Mesenchymal stem cell (in vitro differentiated cells and primary cell): ENCODE measurements around the gene NFIL3.

ENCODE experiments used
- DNase-seq: peaks from one replicate; pipeline ENCODE4 v3.0.0-alpha.2; 2013
- H2AFZ ChIP-seq: one replicate; pipeline ENCODE4 v1.6.1; 2013; ENCODE audit warnings: low read depth, mild to moderate bottlenecking, control low read depth, inconsistent platforms, low read length, moderate library complexity
- H2AK5ac ChIP-seq: 2 replicates; pipeline ENCODE4 v1.6.1; 2013; ENCODE audit warnings: low read length, moderate library complexity, mild to moderate bottlenecking, inconsistent platforms; ENCODE audit not compliant: severe bottlenecking
- H2BK120ac ChIP-seq: one replicate; pipeline ENCODE4 v1.6.1; 2013; ENCODE audit warnings: low read depth, mild to moderate bottlenecking, inconsistent platforms, low read length, moderate library complexity
- H2BK12ac ChIP-seq, 2 experiments: one replicate each; pipeline ENCODE4 v1.6.1; 2013; ENCODE audit warnings: inconsistent platforms in 2 of 2, low read length in 2 of 2, mild to moderate bottlenecking in 2 of 2, moderate library complexity in 2 of 2, control low read depth in 1 of 2
- H2BK15ac ChIP-seq: one replicate; pipeline ENCODE4 v1.6.1; 2013; ENCODE audit warnings: mild to moderate bottlenecking, low read depth, inconsistent platforms; ENCODE audit not compliant: poor library complexity, severe bottlenecking
- H2BK5ac ChIP-seq: 2 replicates; pipeline ENCODE4 v1.6.1; 2013; ENCODE audit warnings: low read depth, mild to moderate bottlenecking, low read length, control low read depth, inconsistent platforms; ENCODE audit not compliant: poor library complexity, severe bottlenecking
- H3K14ac ChIP-seq, 2 experiments: one replicate each; pipeline ENCODE4 v1.6.1; 2013; ENCODE audit warnings: inconsistent platforms in 2 of 2, low read length in 2 of 2, control low read depth in 1 of 2, mild to moderate bottlenecking in 1 of 2, moderate library complexity in 1 of 2
- H3K18ac ChIP-seq, 2 experiments: one replicate each; pipeline ENCODE4 v1.6.1; 2013; ENCODE audit warnings: inconsistent platforms in 2 of 2, low read length in 2 of 2, control low read depth in 1 of 2, low read depth in 1 of 2, mild to moderate bottlenecking in 1 of 2
- H3K23ac ChIP-seq, 2 experiments: one replicate each; pipeline ENCODE4 v1.6.1; 2013; ENCODE audit warnings: inconsistent platforms in 2 of 2, low read length in 2 of 2, mild to moderate bottlenecking in 2 of 2, moderate library complexity in 2 of 2, control low read depth in 1 of 2
- H3K27ac ChIP-seq: 2 replicates; pipeline ENCODE4 v1.5.1; 2013; ENCODE audit warnings: mild to moderate bottlenecking, moderate library complexity, low read length, control low read depth, inconsistent platforms; ENCODE audit not compliant: poor library complexity, severe bottlenecking
- H3K27me3 ChIP-seq, 2 experiments: 2 replicates each; pipeline versions ENCODE4 v1.6.1 to v1.7.0; 2013; ENCODE audit warnings: low read length in 2 of 2, mild to moderate bottlenecking in 2 of 2, moderate library complexity in 2 of 2, control low read depth in 1 of 2, inconsistent platforms in 1 of 2; ENCODE audit not compliant: control insufficient read depth in 1 of 2, insufficient read depth in 1 of 2
- H3K36me3 ChIP-seq, 2 experiments: 2 replicates each; pipeline versions ENCODE4 v1.6.1 to v1.7.0; 2013; ENCODE audit warnings: low read length in 2 of 2, control low read depth in 1 of 2, inconsistent platforms in 1 of 2, low read depth in 1 of 2, mild to moderate bottlenecking in 1 of 2; ENCODE audit not compliant: insufficient read depth in 2 of 2, control insufficient read depth in 1 of 2
- H3K4ac ChIP-seq, 2 experiments: one replicate each; pipeline ENCODE4 v1.6.1; 2013; ENCODE audit warnings: inconsistent platforms in 2 of 2, low read length in 2 of 2, mild to moderate bottlenecking in 2 of 2, moderate library complexity in 2 of 2, control low read depth in 1 of 2, low read depth in 1 of 2
- H3K4me1 ChIP-seq: 2 replicates; pipeline ENCODE4 v1.6.1; 2013; ENCODE audit warnings: low read depth, low read length, control low read depth; ENCODE audit not compliant: control insufficient read depth, insufficient read depth
- H3K4me2 ChIP-seq: 2 replicates; pipeline ENCODE4 v1.6.1; 2013; ENCODE audit warnings: low read length, mild to moderate bottlenecking, inconsistent platforms; ENCODE audit not compliant: poor library complexity, severe bottlenecking
- H3K4me3 ChIP-seq, 2 experiments: 2 replicates each; pipeline versions ENCODE4 v1.5.1 to v1.7.0; 2013; ENCODE audit warnings: low read length in 2 of 2, mild to moderate bottlenecking in 2 of 2, control low read depth in 1 of 2, low read depth in 1 of 2; ENCODE audit not compliant: insufficient read depth in 1 of 2
- H3K79me1 ChIP-seq: replicated peaks from 2 replicates; pipeline ENCODE4 v1.6.1; 2013; ENCODE audit warnings: mild to moderate bottlenecking, control low read depth, low read length, inconsistent platforms; ENCODE audit not compliant: poor library complexity, severe bottlenecking
- H3K9ac ChIP-seq: 2 replicates; pipeline ENCODE4 v1.7.0; 2013; ENCODE audit warnings: mild to moderate bottlenecking, low read length, moderate library complexity
- H3K9me3 ChIP-seq: 2 replicates; pipeline ENCODE4 v1.7.0; 2013; ENCODE audit warnings: mild to moderate bottlenecking, low read length; ENCODE audit not compliant: control insufficient read depth
- H4K8ac ChIP-seq: one replicate; pipeline ENCODE4 v1.6.1; 2013; ENCODE audit warnings: inconsistent platforms, mild to moderate bottlenecking, low read length, moderate library complexity
- H4K91ac ChIP-seq: one replicate; pipeline ENCODE4 v1.6.1; 2013; ENCODE audit warnings: mild to moderate bottlenecking, low read length, inconsistent platforms
- WGBS: methylation state at CpG from one replicate; pipeline ENCODE4 v1.1.7; 2013; ENCODE audit warnings: mixed read lengths; 5-methylcytosine and 5-hydroxymethylcytosine counted together

The NFIL3 gene

DNA sequence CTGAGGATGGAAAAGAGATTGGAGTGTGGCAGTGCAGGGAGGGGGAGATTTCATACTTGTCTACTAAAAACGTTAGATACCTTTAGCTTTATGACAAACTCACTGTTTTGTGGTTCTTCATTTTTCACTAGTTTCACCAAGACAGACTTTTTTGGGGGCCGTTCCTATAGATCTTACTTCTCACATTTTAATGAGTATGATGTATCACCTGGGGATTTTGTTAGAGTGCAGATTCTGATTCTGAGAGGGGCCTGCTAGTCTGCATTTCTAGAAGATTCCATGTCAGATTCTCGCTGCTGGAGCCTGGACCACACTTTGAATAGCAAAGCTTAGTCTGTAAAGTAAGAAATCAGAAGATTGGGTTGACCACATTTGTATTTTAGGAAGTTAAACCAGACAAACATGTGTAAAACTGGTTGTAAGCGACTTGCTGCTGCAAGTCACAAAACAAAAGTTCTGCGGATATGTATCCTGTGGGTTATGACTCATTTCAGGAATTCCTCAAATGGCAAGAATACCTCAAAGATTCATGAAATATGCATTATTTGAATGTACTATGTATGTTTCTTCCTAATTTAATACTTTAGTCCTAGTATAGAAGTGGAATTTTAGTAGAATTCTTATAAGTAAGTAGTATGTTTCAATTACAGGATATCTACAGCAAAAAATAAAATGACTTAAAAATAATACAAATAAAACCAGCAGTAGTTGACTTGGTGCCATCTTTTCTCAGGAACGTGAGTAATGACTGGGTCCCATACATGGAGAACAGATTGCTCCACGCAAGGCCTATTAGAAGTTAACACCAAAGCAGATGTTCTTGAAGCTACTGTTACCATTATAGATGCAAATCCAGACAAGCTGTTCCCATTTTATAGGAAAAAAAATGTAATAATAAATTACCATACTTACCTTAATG, 27.8 kb downstream of the NFIL3 start:
- H2BK120ac ChIP-seq, result peak overlapping the region; percentile 22
- H3K9me3 ChIP-seq, result no peaks in the 10 kb centered on the region
- DNase-seq, result peak; percentile 76
- H3K18ac ChIP-seq, result peak overlapping the region in 1 of 2 experiments; percentile 40
- peak overlapping the region in 1 of 2 experiments; percentile 59 for H3K4ac ChIP-seq
- H2BK15ac ChIP-seq, result no peak overlapping the region
- H3K4me2 ChIP-seq, result no peak overlapping the region
- H3K4me1 ChIP-seq, result peaks cover 2% of the 10 kb centered on the region
- no peak overlapping the region for H3K4me3 ChIP-seq
- no peaks in the 10 kb centered on the region for H3K36me3 ChIP-seq
- H3K27me3 ChIP-seq, result no peaks in the 10 kb centered on the region
- H2AFZ ChIP-seq, result no peak overlapping the region
- no peak overlapping the region for H3K23ac ChIP-seq
- no peaks in the 10 kb centered on the region for H3K79me1 ChIP-seq
- H3K14ac ChIP-seq, result no peak overlapping the region
- no peak overlapping the region for H2BK5ac ChIP-seq
- H4K91ac ChIP-seq, result no peak overlapping the region
- H4K8ac ChIP-seq, result no peak overlapping the region
- H2AK5ac ChIP-seq, result peak overlapping the region; percentile 49
- peak overlapping the region; percentile 63 for H3K27ac ChIP-seq
- no peak overlapping the region for H3K9ac ChIP-seq
- peak overlapping the region in 1 of 2 experiments; percentile 43 for H2BK12ac ChIP-seq
- WGBS, result 13% methylated on average over 3 of the region's 7 CpGs

GRCh38 chr9:91395106-91395552, 28.5 kb downstream of the NFIL3 start:
- peak; percentile 91 for DNase-seq
- Histone ChIP-seq H2BK15ac (no peak overlapping the region), H3K14ac (no peak overlapping the region), H2BK120ac (peak overlapping the region; percentile 22), H3K36me3 (no peaks in the 10 kb centered on the region), H3K9ac (no peak overlapping the region), H3K4me3 (no peak overlapping the region), H3K27me3 (no peaks in the 10 kb centered on the region), H4K91ac (no peak overlapping the region), H4K8ac (no peak overlapping the region), H3K23ac (no peak overlapping the region), H2AFZ (no peak overlapping the region), H2BK5ac (no peak overlapping the region), H3K4me1 (peaks cover 2% of the 10 kb centered on the region), H3K27ac (no peak overlapping the region), H3K79me1 (no peaks in the 10 kb centered on the region), H3K4ac (peak overlapping the region in 1 of 2 experiments; percentile 59), H3K4me2 (no peak overlapping the region), H3K18ac (peak overlapping the region in 1 of 2 experiments; percentile 40), H2BK12ac (peak overlapping the region in 1 of 2 experiments; percentile 43), H3K9me3 (no peaks in the 10 kb centered on the region), H2AK5ac (peak overlapping the region; percentile 49)
- WGBS, result 73% methylated on average over 3 of the region's 4 CpGs

- no peak overlapping the region for H3K14ac ChIP-seq
- WGBS, result 98% methylated on average over 4 of the region's 5 CpGs
- H2BK120ac ChIP-seq, result no peak overlapping the region
- H3K4me2 ChIP-seq, result no peak overlapping the region
- H3K9ac ChIP-seq, result no peak overlapping the region
- peaks cover 2% of the 10 kb centered on the region for H3K4me1 ChIP-seq
- H3K36me3 ChIP-seq, result no peaks in the 10 kb centered on the region
- no peak overlapping the region for H3K4ac ChIP-seq
- no peak overlapping the region for H2AFZ ChIP-seq
- H3K27me3 ChIP-seq, result no peaks in the 10 kb centered on the region
- H3K27ac ChIP-seq, result no peak overlapping the region
- no peak overlapping the region for H2BK12ac ChIP-seq
- no peaks in the 10 kb centered on the region for H3K79me1 ChIP-seq
- H3K18ac ChIP-seq, result no peak overlapping the region
- no peak overlapping the region for H2BK15ac ChIP-seq
- no peak overlapping the region for H4K8ac ChIP-seq
- no peak overlapping the region for H3K23ac ChIP-seq
- H4K91ac ChIP-seq, result no peak overlapping the region
- no peak overlapping the region for H2AK5ac ChIP-seq
- no peaks in the 10 kb centered on the region for H3K9me3 ChIP-seq
- no peak for DNase-seq
- no peak overlapping the region for H2BK5ac ChIP-seq
- no peak overlapping the region for H3K4me3 ChIP-seq
Observed at GRCh38 chr9:91393826-91394225, 29.8 kb downstream of the NFIL3 start.

- no peak overlapping the region for H3K14ac ChIP-seq
- no peak overlapping the region for H3K4me2 ChIP-seq
Observed at GRCh38 chr9:91392435-91392834, 31.2 kb downstream of the NFIL3 start.

More at GRCh38 chr9:91392435-91392834, 31.2 kb downstream of the NFIL3 start:
- Histone ChIP-seq H2BK15ac (no peak overlapping the region), H3K27ac (no peak overlapping the region), H2BK120ac (no peak overlapping the region), H2AK5ac (no peak overlapping the region), H3K4me3 (no peak overlapping the region), H3K9ac (no peak overlapping the region), H3K4me1 (peaks cover 2% of the 10 kb centered on the region), H2BK12ac (no peak overlapping the region), H3K27me3 (no peaks in the 10 kb centered on the region), H3K9me3 (no peaks in the 10 kb centered on the region), H4K91ac (no peak overlapping the region), H2BK5ac (no peak overlapping the region), H3K4ac (no peak overlapping the region), H2AFZ (no peak overlapping the region), H3K79me1 (no peaks in the 10 kb centered on the region), H3K18ac (no peak overlapping the region), H3K36me3 (no peaks in the 10 kb centered on the region), H4K8ac (no peak overlapping the region), H3K23ac (no peak overlapping the region)
- no CpG with 5 or more reads among the region's 1 CpG for WGBS
- no peak for DNase-seq
